Stomach (tissue), 4 donors: Measurements from ENCODE around the gene MSI1.

ENCODE experiments used
- CTCF ChIP-seq, 7 experiments: fragments of 450-650 bp in 4 of 7; fragments of 200-600 bp in 3 of 7; sonication (generic) in 3 of 7; IDR thresholded peaks; one replicate each; pipeline ENCODE4 v1.5.1; 2016 to 2019; ENCODE audit warnings: antibody characterized with exemption in 7 of 7, control low read depth in 2 of 7, mild to moderate bottlenecking in 1 of 7
- EP300 ChIP-seq: sonication (generic); formaldehyde crosslinking; IDR thresholded peaks from one replicate; pipeline ENCODE4 v1.6.1; 2017; ENCODE audit warnings: antibody characterized with exemption
- POLR2A ChIP-seq, 4 donors: fragments of 450-650 bp; IDR thresholded peaks; one replicate each; pipeline ENCODE4 v1.6.1; 2016; ENCODE audit warnings: antibody characterized with exemption in 4 of 4, control low read depth in 2 of 4, mild to moderate bottlenecking in 1 of 4, moderate library complexity in 1 of 4
- POLR2AphosphoS5 ChIP-seq, 3 donors: sonication (generic); formaldehyde crosslinking; IDR thresholded peaks; one replicate each; pipeline ENCODE4 v1.6.1; 2016; ENCODE audit warnings: antibody characterized with exemption in 3 of 3

- TF ChIP-seq EP300 = no peak
- TF ChIP-seq POLR2A (IDR thresholded peaks at IDR 0.05) = no peak
- no peak for TF ChIP-seq CTCF (IDR thresholded peaks at IDR 0.05)
- no peak for TF ChIP-seq POLR2AphosphoS5 (IDR thresholded peaks at IDR 0.05)
These were observed 25.9 kb downstream of the MSI1 start for GRCh38 chr12:120343039-120343537.
